Esophagus (tissue), 2 donors: ENCODE measurements around the gene AK4. TPM values are rescaled to one million over a fixed set of nuclear protein-coding genes. Genes with fewer than 3 reads are reported as not detected.

Source experiments
- H3K27ac ChIP-seq, 2 donors: one replicate each; pipeline ENCODE4 v1.5.1; 2013; ENCODE audit warnings: low read depth in 2 of 2, mild to moderate bottlenecking in 2 of 2, inconsistent platforms in 1 of 2, low read length in 1 of 2, moderate library complexity in 1 of 2
- H3K27me3 ChIP-seq, 2 donors: one replicate each; pipeline ENCODE4 v1.6.1; 2013; ENCODE audit warnings: low read length in 2 of 2, control low read depth in 1 of 2, mild to moderate bottlenecking in 1 of 2; ENCODE audit not compliant: insufficient read depth in 2 of 2, control insufficient read depth in 1 of 2
- H3K36me3 ChIP-seq, 2 donors: one replicate each; pipeline ENCODE4 v1.6.1; 2013; ENCODE audit warnings: low read length in 1 of 2; ENCODE audit not compliant: control insufficient read depth in 2 of 2, insufficient read depth in 2 of 2
- H3K4me1 ChIP-seq, 2 donors: one replicate each; pipeline ENCODE4 v1.6.1; 2013; ENCODE audit warnings: low read length in 1 of 2; ENCODE audit not compliant: control insufficient read depth in 2 of 2, insufficient read depth in 2 of 2
- H3K4me3 ChIP-seq, 2 donors: one replicate each; pipeline ENCODE4 v1.5.1; 2013; ENCODE audit warnings: low read length in 2 of 2, mild to moderate bottlenecking in 2 of 2, low read depth in 1 of 2, moderate library complexity in 1 of 2
- H3K9me3 ChIP-seq, 2 donors: one replicate each; pipeline ENCODE4 v1.6.1; 2013; ENCODE audit warnings: mild to moderate bottlenecking in 2 of 2, low read depth in 1 of 2, low read length in 1 of 2, moderate library complexity in 1 of 2; ENCODE audit not compliant: control insufficient read depth in 2 of 2, insufficient read depth in 1 of 2
- WGBS, 2 donors: extraction: QIAGEN DNeasy Blood & Tissue Kit; methylation state at CpG; one replicate each; pipeline ENCODE4 v1.1.7; 2013; 5-methylcytosine and 5-hydroxymethylcytosine counted together
- polyA plus RNA-seq, 2 donors: library from polyadenylated mRNA; stranded (reverse); fragments of 200-250 nt; gene quantifications; one replicate each; pipeline ENCODE4 v1.2.3, GENCODE V29; 2013
- donor health status: healthy with polysubstance abuse.
- donor health status: Bipolar disorder and iron deficiency.

Gene AK4
- polyA plus RNA-seq, 2 donors, result 10.8 to 24.0 TPM

- Histone ChIP-seq H3K27ac (no peak overlapping the region), H3K27me3 (no peaks in the 10 kb centered on the region), H3K4me1 (peaks cover 0 to 1% of the 10 kb centered on the region in 2 donors), H3K9me3 (no peaks in the 10 kb centered on the region), H3K4me3 (no peak overlapping the region), H3K36me3 (no peaks in the 10 kb centered on the region)
- 58 to 59% methylated on average over 4 of the region's 4 CpGs for WGBS, 2 donors
Measured at GRCh38 chr1:65207317-65207716, 59.3 kb downstream of the AK4 start.

DNA sequence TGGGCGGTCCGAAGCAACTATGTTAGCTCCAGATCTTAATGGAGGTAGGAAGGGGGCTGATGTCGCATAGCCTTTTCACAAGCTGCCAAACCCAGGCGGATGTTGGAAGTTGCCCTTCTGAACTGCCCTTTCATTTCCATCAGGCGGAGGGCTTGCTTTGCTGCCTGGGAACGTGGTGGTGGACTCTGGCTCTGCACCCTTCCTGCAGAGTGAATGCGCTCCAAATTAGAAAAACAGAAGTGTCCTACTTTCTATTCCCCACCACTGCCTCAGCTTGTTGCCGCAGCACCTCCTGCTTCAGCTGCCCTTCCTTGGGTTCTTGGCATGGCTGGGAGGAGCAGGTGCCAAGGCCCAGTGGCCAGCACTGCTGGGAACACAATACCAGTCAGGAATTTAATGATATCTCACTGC lies 60.6 kb downstream of the AK4 start:
- no peaks in the 10 kb centered on the region for H3K9me3 ChIP-seq
- peaks cover 0 to 2% of the 10 kb centered on the region in 2 donors for H3K4me1 ChIP-seq
- 90% methylated on average over 8 of the region's 8 CpGs for WGBS, 2 donors
- H3K27me3 ChIP-seq, result no peaks in the 10 kb centered on the region
- H3K4me3 ChIP-seq, result no peak overlapping the region
- H3K36me3 ChIP-seq, result no peaks in the 10 kb centered on the region
- H3K27ac ChIP-seq, result no peak overlapping the region

DNA sequence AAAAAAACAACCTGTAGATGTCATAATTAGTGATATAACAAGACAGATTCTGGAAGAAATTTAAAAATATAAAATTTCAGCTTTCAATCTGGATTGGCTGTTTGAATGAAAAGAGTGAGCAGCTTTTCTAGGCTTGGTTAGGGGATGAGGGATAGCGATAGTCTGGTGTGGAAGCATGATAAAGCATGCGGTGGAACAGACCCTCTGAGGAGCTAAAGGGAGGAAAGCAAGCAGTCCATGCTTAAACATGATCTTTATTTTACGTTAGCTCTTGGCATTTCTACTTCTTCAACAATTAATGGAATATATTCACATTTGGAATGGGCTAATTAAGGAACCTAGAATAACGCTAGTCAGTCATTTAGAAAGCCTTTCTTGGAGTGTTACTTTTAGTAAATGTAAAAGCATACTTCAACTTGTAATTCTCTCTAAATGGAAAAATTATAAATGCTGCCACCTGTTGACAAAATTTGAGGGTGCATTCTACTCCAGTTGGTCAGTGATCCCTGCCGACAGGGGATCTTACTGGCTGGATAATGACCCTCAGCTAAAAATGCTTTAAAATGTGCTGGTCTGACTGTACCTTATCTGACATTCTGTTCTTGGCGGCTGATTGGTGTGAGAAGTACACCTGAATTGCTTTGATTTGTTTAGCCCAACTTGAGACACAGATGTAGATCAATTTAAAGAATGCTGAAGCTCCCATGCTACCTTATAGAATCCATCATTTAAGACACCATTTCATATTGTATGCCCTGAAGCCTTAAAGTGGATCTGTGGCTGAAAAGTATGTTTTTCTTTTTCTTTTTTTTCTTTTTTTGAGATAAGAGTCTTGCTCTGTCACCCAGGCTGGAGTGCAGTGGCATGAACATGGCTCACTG lies 61.2 kb downstream of the AK4 start:
- Histone ChIP-seq H3K4me3 (no peak overlapping the region), H3K9me3 (no peaks in the 10 kb centered on the region), H3K36me3 (no peaks in the 10 kb centered on the region), H3K27me3 (no peaks in the 10 kb centered on the region), H3K4me1 (peaks cover 0 to 2% of the 10 kb centered on the region in 2 donors), H3K27ac (no peak overlapping the region)
- 44 to 48% methylated on average over 6 of the region's 6 CpGs for whole genome bisulfite sequencing, 2 donors

GRCh38 chr1:65210325-65210724 lies 62.3 kb downstream of the AK4 start:
- Histone ChIP-seq H3K4me3 (no peak overlapping the region), H3K27ac (no peak overlapping the region), H3K27me3 (no peaks in the 10 kb centered on the region), H3K9me3 (no peaks in the 10 kb centered on the region), H3K36me3 (no peaks in the 10 kb centered on the region), H3K4me1 (peaks cover 0 to 2% of the 10 kb centered on the region in 2 donors)
- WGBS, 2 donors, result 97 to 98% methylated on average over 5 of the region's 5 CpGs

DNA sequence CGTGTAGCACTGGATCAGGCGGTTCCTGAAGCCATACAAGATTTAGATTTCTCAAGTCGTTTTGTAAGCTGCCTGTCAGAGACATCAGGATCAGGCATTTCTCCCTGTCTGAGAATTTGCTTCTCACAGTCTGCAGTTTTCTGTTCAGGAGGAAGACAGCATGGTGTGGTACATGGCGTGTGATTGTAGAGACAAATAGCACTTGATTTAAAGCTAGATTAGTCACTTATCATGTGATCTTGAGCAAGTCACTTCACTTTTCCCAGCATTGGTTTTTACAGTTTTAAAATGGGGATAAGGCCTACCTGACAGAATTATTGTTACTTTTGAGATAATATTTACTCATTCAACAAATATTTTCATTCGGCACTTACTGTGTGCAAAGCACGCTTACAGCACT lies 63.3 kb downstream of the AK4 start:
- H3K4me1 ChIP-seq, result peaks cover 0 to 2% of the 10 kb centered on the region in 2 donors
- H3K9me3 ChIP-seq, result no peaks in the 10 kb centered on the region
- no peak overlapping the region for H3K4me3 ChIP-seq
- WGBS, 2 donors, result 90 to 91% methylated on average over 6 of the region's 6 CpGs
- H3K36me3 ChIP-seq, result no peaks in the 10 kb centered on the region
- H3K27ac ChIP-seq, result no peak overlapping the region
- H3K27me3 ChIP-seq, result no peaks in the 10 kb centered on the region

DNA sequence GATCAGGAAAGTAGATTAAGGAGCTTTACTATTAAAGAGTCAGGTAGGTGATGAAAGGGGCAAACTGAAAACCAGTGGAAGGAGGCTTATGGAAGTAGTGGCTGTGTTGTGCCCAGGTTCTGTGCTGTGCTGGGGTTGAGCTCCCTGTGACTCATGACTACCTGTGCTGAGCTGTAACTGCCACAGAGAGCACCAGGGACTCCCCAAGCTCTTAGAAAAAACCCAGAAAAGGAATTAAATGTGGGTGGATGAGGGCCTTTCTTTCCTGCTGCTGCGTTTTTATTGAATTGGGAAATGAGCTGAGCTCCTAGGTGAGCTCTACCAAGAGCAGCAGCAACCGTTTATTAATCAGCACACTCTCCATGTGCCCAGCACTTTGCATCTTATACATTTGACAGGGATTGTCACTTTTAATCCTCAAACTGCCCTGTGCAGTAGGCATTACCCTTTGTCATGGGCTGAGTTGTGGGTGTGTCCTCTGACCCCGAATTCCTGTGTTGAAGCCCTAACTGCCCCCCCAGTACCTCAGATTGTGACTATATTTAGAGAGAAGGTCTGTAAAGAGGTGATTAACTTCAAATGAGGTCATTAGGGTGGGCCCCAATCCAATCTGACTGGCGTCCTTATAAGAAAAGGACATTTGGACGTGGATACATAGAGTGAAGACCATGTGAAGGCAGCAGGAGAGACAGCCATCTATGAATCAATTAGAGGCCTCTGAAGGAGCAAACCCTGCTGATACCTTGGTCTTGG lies 65.4 kb downstream of the AK4 start:
- H3K27ac ChIP-seq, result no peak overlapping the region
- H3K4me1 ChIP-seq, result peaks cover 0 to 2% of the 10 kb centered on the region in 2 donors
- H3K36me3 ChIP-seq, result no peaks in the 10 kb centered on the region
- H3K27me3 ChIP-seq, result no peaks in the 10 kb centered on the region
- H3K9me3 ChIP-seq, result no peaks in the 10 kb centered on the region
- WGBS, 2 donors, result 72 to 73% methylated on average over 5 of the region's 5 CpGs
- H3K4me3 ChIP-seq, result no peak overlapping the region

- no peaks in the 10 kb centered on the region for H3K9me3 ChIP-seq
- no peaks in the 10 kb centered on the region for H3K27me3 ChIP-seq
- H3K4me1 ChIP-seq, result peaks cover 0 to 2% of the 10 kb centered on the region in 2 donors
- no peak overlapping the region for H3K27ac ChIP-seq
- no peak overlapping the region for H3K4me3 ChIP-seq
- 59 to 64% methylated on average over 9 of the region's 9 CpGs for WGBS, 2 donors
- no peaks in the 10 kb centered on the region for H3K36me3 ChIP-seq
Measured at GRCh38 chr1:65214340-65215027, 66.5 kb downstream of the AK4 start.

DNA sequence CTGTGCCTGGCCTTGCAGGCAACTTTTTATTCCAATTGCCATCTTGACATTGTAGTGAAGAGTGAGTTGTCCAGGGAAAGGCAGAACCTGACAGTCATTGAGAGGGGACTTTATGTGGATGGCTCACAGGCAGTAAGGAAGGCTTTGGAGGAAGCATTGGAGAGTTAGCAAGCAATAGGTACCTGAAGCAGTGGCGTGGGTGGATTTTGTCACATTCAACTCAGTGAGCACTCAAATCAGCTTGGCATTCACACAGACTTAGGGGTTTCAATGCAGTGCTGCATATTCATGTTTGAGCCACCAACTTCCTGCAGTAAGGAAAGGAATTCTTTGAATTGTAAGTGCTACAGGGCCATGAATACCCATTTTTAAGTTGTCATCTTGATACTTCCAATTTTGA lies 69.0 kb downstream of the AK4 start:
- no peaks in the 10 kb centered on the region for H3K36me3 ChIP-seq
- no peaks in the 10 kb centered on the region for H3K9me3 ChIP-seq
- 86 to 97% methylated on average over 1 of the region's 1 CpG for WGBS, 2 donors
- H3K27me3 ChIP-seq, result no peaks in the 10 kb centered on the region
- no peak overlapping the region for H3K4me3 ChIP-seq
- no peak overlapping the region for H3K27ac ChIP-seq
- H3K4me1 ChIP-seq, result peaks cover 0 to 2% of the 10 kb centered on the region in 2 donors

DNA sequence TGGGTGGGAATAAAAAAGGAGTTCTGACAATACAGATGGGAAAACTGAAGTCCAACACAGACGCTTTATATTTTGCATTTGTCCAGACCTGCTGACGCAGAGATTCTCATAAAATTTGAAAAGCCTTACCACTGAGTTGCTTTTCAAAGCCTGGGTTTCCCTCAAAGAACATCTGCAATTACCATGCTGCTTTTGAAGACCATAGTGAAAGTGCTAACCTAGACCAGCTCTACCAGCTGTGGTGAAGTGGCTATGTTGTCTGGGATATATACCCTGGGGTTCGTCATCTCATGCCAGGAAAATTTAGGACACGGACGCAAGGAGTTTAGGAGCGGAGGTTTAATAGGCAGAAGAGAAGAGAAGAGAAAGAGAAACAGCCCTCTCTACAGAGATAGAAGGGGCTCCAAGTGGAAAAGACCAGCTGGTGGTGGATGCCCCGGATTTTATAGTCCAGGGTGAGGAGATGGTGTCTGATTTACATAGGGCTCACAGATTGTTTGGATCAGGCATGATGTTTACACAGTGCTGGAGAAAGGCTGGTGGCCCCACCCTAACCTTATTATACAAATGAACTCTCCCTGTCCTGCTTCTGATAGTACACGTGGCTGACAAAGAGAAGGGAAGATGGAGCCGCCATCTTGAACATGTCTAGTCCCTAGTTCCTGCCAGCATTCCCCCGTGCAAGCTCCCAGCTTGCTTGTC lies 73.8 kb downstream of the AK4 start:
- no peaks in the 10 kb centered on the region for H3K36me3 ChIP-seq
- 81% methylated on average over 10 of the region's 10 CpGs for WGBS, 2 donors

More for the DNA sequence above, 73.8 kb downstream of the AK4 start:
- Histone ChIP-seq H3K9me3 (no peaks in the 10 kb centered on the region), H3K4me1 (no peaks in the 10 kb centered on the region), H3K4me3 (no peak overlapping the region), H3K27ac (no peak overlapping the region), H3K27me3 (no peaks in the 10 kb centered on the region)
